22Rv1 (cell line): ENCODE results near the gene VDR.

Experiments used
- H3K27ac ChIP-seq: fragments of 450-650 bp; 2 replicates; pipeline ENCODE4 v1.5.1; 2017
- CTCF ChIP-seq: fragments of 450-650 bp; IDR thresholded peaks from 2 replicates; pipeline ENCODE4 v1.5.1; 2017; ENCODE audit warnings: mild to moderate bottlenecking
- ZFX ChIP-seq: fragments of 450-650 bp; IDR thresholded peaks from 2 replicates; pipeline ENCODE4 v1.6.1; 2017; ENCODE audit warnings: antibody characterized with exemption, borderline replicate concordance

The VDR gene

DNA sequence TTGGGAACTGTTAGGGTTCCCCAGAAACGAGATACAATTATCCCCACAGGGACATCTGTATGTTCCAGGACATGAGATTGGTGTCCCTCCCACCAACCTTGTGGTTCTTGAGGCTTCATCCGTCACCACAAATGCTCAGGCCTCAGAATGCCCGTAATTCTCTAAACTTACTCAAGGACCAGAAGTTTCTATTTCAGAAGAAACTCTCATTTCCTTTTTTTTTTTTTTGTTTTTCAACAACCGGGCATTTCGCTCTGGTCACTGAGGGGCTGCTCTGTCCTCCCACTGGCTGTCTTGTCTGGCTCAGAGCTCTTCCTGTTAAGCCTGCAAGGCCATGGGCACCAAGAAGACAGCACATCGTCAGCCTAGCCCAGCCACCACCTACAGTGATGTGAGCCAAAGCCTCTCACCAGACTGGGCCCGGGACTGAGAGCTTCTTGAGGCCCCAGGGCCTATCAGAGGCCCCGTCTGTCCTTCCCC lies 36.2 kb downstream of the VDR start:
- no peak for TF ChIP-seq ZFX
- no peak for TF ChIP-seq CTCF
- no peak overlapping the region for H3K27ac ChIP-seq

DNA sequence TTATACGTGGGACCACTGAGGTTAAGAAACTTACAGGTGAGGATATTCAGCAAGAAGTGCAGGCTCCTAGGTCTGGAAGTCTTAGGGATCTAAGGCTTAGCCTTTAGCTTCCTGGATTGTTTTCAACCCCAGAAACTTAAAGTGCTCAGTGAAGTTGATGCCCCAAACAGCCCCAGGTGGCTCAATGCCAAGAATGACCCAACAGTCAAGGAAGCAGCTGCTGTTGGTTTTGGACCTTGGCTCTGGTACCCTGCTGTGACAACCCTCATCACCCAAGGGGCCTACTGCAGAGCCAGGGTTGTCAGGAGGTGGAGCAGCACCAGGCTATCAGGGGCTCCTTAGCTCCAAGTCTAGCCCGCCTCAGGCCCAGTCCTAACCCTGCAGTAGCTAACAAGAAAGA lies 36.8 kb downstream of the VDR start:
- no peak overlapping the region for H3K27ac ChIP-seq
- no peak for TF ChIP-seq ZFX
- no peak for TF ChIP-seq CTCF

GRCh38 chr12:47867495-47867941 lies 37.3 kb downstream of the VDR start:
- no peak overlapping the region for H3K27ac ChIP-seq
- TF ChIP-seq CTCF = no peak

GRCh38 chr12:47864646-47865235 lies 40.1 kb downstream of the VDR start:
- H3K27ac ChIP-seq = no peak overlapping the region
- TF ChIP-seq CTCF = no peak
- TF ChIP-seq ZFX = no peak

DNA sequence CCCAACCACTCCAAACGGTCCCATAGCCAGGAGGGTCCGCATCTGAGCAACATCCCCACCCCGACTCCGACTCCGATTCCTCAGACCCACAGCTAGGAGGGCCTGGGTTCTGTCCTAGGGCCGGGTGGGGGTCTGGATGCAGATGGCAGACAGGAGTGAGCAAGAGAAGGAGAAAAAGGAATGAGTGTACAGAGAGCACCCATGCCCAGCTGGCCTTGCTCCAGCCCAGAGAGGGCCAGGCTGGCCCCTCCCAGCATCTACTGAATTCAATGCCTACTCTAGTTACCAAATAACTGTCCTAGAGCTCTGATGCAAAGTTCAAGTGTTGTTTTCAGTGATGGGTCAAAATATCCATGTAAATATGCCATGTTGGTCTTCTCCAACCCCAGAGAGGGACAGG lies 40.8 kb downstream of the VDR start:
- no peak for TF ChIP-seq CTCF
- TF ChIP-seq ZFX = no peak
- H3K27ac ChIP-seq = no peak overlapping the region

DNA sequence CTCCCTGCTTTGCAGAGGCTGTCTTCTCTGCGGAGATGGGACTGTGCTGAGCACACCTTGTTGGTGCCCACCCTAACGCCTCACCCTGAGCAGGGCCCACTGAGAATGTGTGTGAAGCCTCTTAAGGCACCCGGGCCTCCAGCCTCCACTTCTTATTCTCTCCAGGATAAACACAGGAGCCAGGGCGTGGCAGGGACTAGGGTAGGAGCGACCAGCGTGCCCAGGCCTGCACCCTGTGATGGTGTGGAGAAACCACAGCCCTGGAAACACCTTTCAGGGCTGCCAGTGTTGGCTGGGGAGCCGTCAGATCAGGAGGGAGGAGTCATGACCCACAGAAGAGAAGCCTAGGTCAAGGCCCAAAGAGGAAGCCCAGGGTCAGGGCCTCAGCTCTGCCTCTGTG lies 41.3 kb downstream of the VDR start:
- TF ChIP-seq CTCF (no peak), ZFX (no peak)
- no peak overlapping the region for H3K27ac ChIP-seq

GRCh38 chr12:47862881-47863280 lies 41.9 kb downstream of the VDR start:
- H3K27ac ChIP-seq = no peak overlapping the region
- no peak for TF ChIP-seq CTCF
- no peak for TF ChIP-seq ZFX
